K562 (cell line): ENCODE measurements around the gene MTERF4. TPM values are rescaled to one million over a fixed set of nuclear protein-coding genes. Genes with fewer than 3 reads are reported as not detected.

Source experiments
- ATAC-seq: fragments of 200-7000 bp; cut with Tn5 transposase; 3 replicates; pipeline ENCODE4 v1.9.1; 2020; ENCODE audit warnings: moderate library complexity
- BruUV-seq: library from RNA; stranded (reverse); fragments of 400-500 nt; replicated peaks from 2 replicates; lab custom pipeline; 2021; lab: Mats Ljungman, UMichigan
- CTCF ChIA-PET: fragments of 300-600 bp; formaldehyde crosslinking; extraction: SDS; loops from one replicate; lab custom pipeline; 2021; ENCODE audit warnings: low intra/inter-chr PET ratio; lab: Yijun Ruan, JAX
- POLR2A ChIA-PET: fragments of 300-600, 350-650 bp; sonication (Branson Sonifier 250); formaldehyde crosslinking; extraction: SDS; loops from one replicate; lab custom pipeline; 2021; ENCODE audit warnings: antibody characterized with exemption, inconsistent platforms; lab: Yijun Ruan, JAX
- DNase-seq, 4 experiments: peaks; one replicate each; pipeline versions ENCODE4 v3.0.0 to v3.0.0-alpha.2; 2011 to 2018; ENCODE audit warnings: low spot score in 3 of 4, mixed read lengths in 3 of 4; ENCODE audit errors: extremely low read depth in 1 of 4
- FAIRE-seq: peaks from 2 replicates; lab custom pipeline; 2011; peaks lifted over from hg19 to GRCh38; lab: Jason Lieb, UNC
- H2AFZ ChIP-seq: 2 replicates; pipeline ENCODE4 v1.6.0; 2011; ENCODE audit warnings: low read depth, low read length, control low read depth, inconsistent platforms
- H3K27ac ChIP-seq: fragments of 200-600 bp; 3 replicates; pipeline ENCODE4 v1.8.0; 2011; ENCODE audit warnings: low read depth, mild to moderate bottlenecking, control low read depth, inconsistent platforms, low read length, moderate library complexity, mixed read lengths; ENCODE audit errors: extremely low read depth
- H3K27me3 ChIP-seq, 2 experiments: fragments of 300-600 bp in 1 of 2; 2 replicates in 1 of 2; 3 replicates in 1 of 2; pipeline versions ENCODE4 v1.6.0 to v1.8.0; 2011; ENCODE audit warnings: inconsistent platforms in 2 of 2, low read length in 2 of 2, mild to moderate bottlenecking in 1 of 2, mixed read lengths in 1 of 2, moderate library complexity in 1 of 2; ENCODE audit not compliant: control insufficient read depth in 2 of 2, insufficient read depth in 2 of 2
- H3K36me3 ChIP-seq: fragments of 300-600 bp; 3 replicates; pipeline ENCODE4 v1.8.0; 2011; ENCODE audit warnings: mild to moderate bottlenecking, low read length, inconsistent platforms; ENCODE audit not compliant: control insufficient read depth, insufficient read depth
- H3K4me1 ChIP-seq, 2 experiments: fragments of 200-600 bp in 1 of 2; replicated peaks in 1 of 2; 2 replicates in 1 of 2; 3 replicates in 1 of 2; pipeline versions ENCODE4 v1.5.1 to v1.8.0; 2011; ENCODE audit warnings: inconsistent platforms in 2 of 2, low read length in 2 of 2, mild to moderate bottlenecking in 1 of 2, mixed read lengths in 1 of 2, moderate library complexity in 1 of 2; ENCODE audit not compliant: control insufficient read depth in 2 of 2, insufficient read depth in 2 of 2
- H3K4me2 ChIP-seq: 2 replicates; pipeline ENCODE4 v1.6.1; 2011; ENCODE audit warnings: low read length, control low read depth, inconsistent platforms, mixed read lengths; ENCODE audit not compliant: insufficient read depth
- H3K4me3 ChIP-seq: fragments of 200-600 bp; sonication (generic), shearing (Covaris generic); 2 replicates; pipeline ENCODE4 v1.5.1; 2016; ENCODE audit warnings: control low read depth, inconsistent platforms
- H3K79me2 ChIP-seq: fragments of 200-600 bp; 3 replicates; pipeline ENCODE4 v1.8.0; 2011; ENCODE audit warnings: low read length, inconsistent platforms; ENCODE audit not compliant: control insufficient read depth, insufficient read depth
- H3K9ac ChIP-seq, 2 experiments: 2 replicates each; pipeline versions ENCODE4 v1.6.0 to v1.6.1; 2011; ENCODE audit warnings: low read depth in 2 of 2, low read length in 2 of 2, control low read depth in 1 of 2, inconsistent platforms in 1 of 2, mild to moderate bottlenecking in 1 of 2, mixed read lengths in 1 of 2; ENCODE audit not compliant: insufficient read depth in 1 of 2
- H3K9me1 ChIP-seq: one replicate; pipeline ENCODE4 v1.6.0; 2011; ENCODE audit warnings: inconsistent platforms, mild to moderate bottlenecking, low read length, moderate library complexity; ENCODE audit not compliant: control insufficient read depth, insufficient read depth
- H3K9me3 ChIP-seq: replicated peaks from 2 replicates; pipeline ENCODE4 v1.5.1; 2011; ENCODE audit warnings: low read depth, low read length, inconsistent platforms; ENCODE audit not compliant: control insufficient read depth, insufficient read depth
- H4K20me1 ChIP-seq: replicated peaks from 2 replicates; pipeline ENCODE4 v1.6.1; 2011; ENCODE audit warnings: low read length, inconsistent platforms, mixed read lengths; ENCODE audit not compliant: control insufficient read depth, insufficient read depth
- AFF1 ChIP-seq, 2 experiments: fragments of 450-650 bp; IDR thresholded peaks; 2 replicates each; pipeline ENCODE4 v1.6.1; 2018; ENCODE audit warnings: mild to moderate bottlenecking in 2 of 2, low read depth in 1 of 2; ENCODE audit not compliant: partially characterized antibody in 2 of 2
- BMI1 ChIP-seq: fragments of 150-350 bp; IDR thresholded peaks from 2 replicates; pipeline ENCODE4 v1.6.1; 2014; ENCODE audit warnings: low read length
- CBFA2T3 ChIP-seq: fragments of 450-650 bp; IDR thresholded peaks from 2 replicates; pipeline ENCODE4 v1.6.1; 2017
- CHD1 ChIP-seq: fragments of 200-600 bp; sonication (generic); IDR thresholded peaks from one replicate; pipeline ENCODE4 v1.6.1; 2012; ENCODE audit warnings: mild to moderate bottlenecking, moderate library complexity, low read length, inconsistent platforms
- CREB3 ChIP-seq: fragments of 450-650 bp; conservative IDR thresholded peaks from 2 replicates; pipeline ENCODE4 v1.6.1; 2016; ENCODE audit warnings: missing genetic modification characterization, low read depth, mild to moderate bottlenecking, missing compliant biosample characterization, moderate library complexity
- DDX20 ChIP-seq: fragments of 450-650 bp; IDR thresholded peaks from 2 replicates; pipeline ENCODE4 v1.6.1; 2016; ENCODE audit warnings: missing genetic modification characterization, low read depth, mild to moderate bottlenecking, missing compliant biosample characterization, moderate library complexity
- DNMT1 ChIP-seq: fragments of 450-650 bp; IDR thresholded peaks from 2 replicates; pipeline ENCODE4 v1.6.1; 2016; ENCODE audit warnings: antibody characterized with exemption, mild to moderate bottlenecking
- ETV6 ChIP-seq, 3 experiments: fragments of 150-350 bp in 1 of 3; sonication (generic) in 1 of 3; formaldehyde crosslinking in 1 of 3; IDR thresholded peaks; 2 replicates each; pipeline versions ENCODE4 v1.6.1 to v1.8.0; 2014 to 2022; ENCODE audit warnings: borderline replicate concordance in 2 of 3, low read depth in 2 of 3, antibody characterized with exemption in 1 of 3, low read length in 1 of 3, mild to moderate bottlenecking in 1 of 3, missing genetic modification reagents in 1 of 3
- GATAD2A ChIP-seq: fragments of 450-650 bp; IDR thresholded peaks from 2 replicates; pipeline ENCODE4 v1.6.1; 2017
- TAL1 ChIP-seq: fragments of 450-650 bp; IDR thresholded peaks from 2 replicates; pipeline ENCODE4 v1.6.1; 2016; ENCODE audit warnings: mild to moderate bottlenecking
- ZKSCAN1 ChIP-seq: fragments of 150-350 bp; IDR thresholded peaks from 2 replicates; pipeline ENCODE4 v1.6.1; 2016; ENCODE audit warnings: low read depth, low read length
- ZNF12 ChIP-seq: sonication (generic); formaldehyde crosslinking; IDR thresholded peaks from 2 replicates; pipeline ENCODE4 v1.4.0; 2020; ENCODE audit warnings: mild to moderate bottlenecking, missing genetic modification reagents
- ZNF23 ChIP-seq: fragments of 250-450 bp; sonication (Bioruptor Pico); IDR thresholded peaks from 2 replicates; pipeline ENCODE4 v1.4.0; 2020; ENCODE audit warnings: mild to moderate bottlenecking
- ZNF740 ChIP-seq, 3 experiments: fragments of 200-800 bp in 1 of 3; sonication (Bioruptor generic) in 1 of 3; sonication (generic) in 1 of 3; formaldehyde crosslinking in 1 of 3; IDR thresholded peaks; 2 replicates each; pipeline versions ENCODE4 v1.6.1 to v1.8.0; 2016 to 2022; ENCODE audit warnings: mild to moderate bottlenecking in 2 of 3, missing compliant biosample characterization in 2 of 3, missing genetic modification characterization in 2 of 3, missing genetic modification reagents in 1 of 3
- ZNF79 ChIP-seq: fragments of 250-450 bp; sonication (Bioruptor Pico); IDR thresholded peaks from 2 replicates; pipeline ENCODE4 v1.4.0; 2020; ENCODE audit warnings: low read depth, mild to moderate bottlenecking, moderate library complexity
- ZNF830 ChIP-seq: fragments of 250-450 bp; sonication (Bioruptor Pico); IDR thresholded peaks from 2 replicates; pipeline ENCODE4 v1.5.0; 2021; ENCODE audit warnings: mild to moderate bottlenecking
- WGBS: fragments of 100-300 bp; shearing (Covaris generic); methylation state at CpG from one replicate; pipeline ENCODE4 v1.1.6; 2016; ENCODE audit warnings: low coverage, mixed read lengths; ENCODE audit not compliant: insufficient coverage; ENCODE audit errors: missing lambda C conversion rate; 5-methylcytosine and 5-hydroxymethylcytosine counted together
- in situ Hi-C: fragments of 300-500 bp; cut with MboI; formaldehyde crosslinking; loops from 4 replicates; pipeline ENCODE4 v1.15.0; 2018; ENCODE audit warnings: inconsistent platforms, mixed read lengths
- intact Hi-C: fragments of 100-400 bp; cut with micrococcal nuclease; formaldehyde crosslinking; loops from 2 replicates; pipeline ENCODE4 v1.14.2; 2022
- polyA plus RNA-seq, 8 experiments: library from polyadenylated mRNA; depleted of rRNA in 4 of 8; stranded (reverse) in 5 of 8; unstranded in 3 of 8; fragments of >200 nt; fragmentation: Nextera tagmentation in 2 of 8; fragmentation: Illumina TruSeq in 1 of 8; extraction: Ambion mirVana in 2 of 8; extraction: Trizol in 1 of 8; gene quantifications; 2 replicates each; pipeline versions ENCODE4 v1.2.1 to v1.2.3, GENCODE V29; 2011 to 2014; ENCODE audit warnings: inconsistent platforms in 1 of 8, missing spikeins in 1 of 8
- total RNA-seq, 7 experiments: library from RNA; depleted of rRNA in 6 of 7; stranded (reverse); fragments of >200 nt in 6 of 7; fragmentation: Illumina TruSeq in 2 of 7; extraction: Trizol in 2 of 7; gene quantifications; 2 replicates each; pipeline versions ENCODE4 v1.2.1 to v1.2.3, GENCODE V29; 2011 to 2021; ENCODE audit warnings: low replicate concordance in 1 of 7

MTERF4 gene
- total and polyA plus RNA-seq, 9 of the 15 experiments (the other 6 are each of a cell fraction or from before 2014, with no cell fraction given): 15.3 to 29.6 (median 21.2) TPM

- 9% methylated on average over 8 of the region's 31 CpGs for WGBS
- Histone ChIP-seq H3K4me2 (no peak overlapping the region), H3K4me3 (no peak overlapping the region), H3K9me3 (no peaks in the 10 kb centered on the region), H2AFZ (no peak overlapping the region), H3K79me2 (no peaks in the 10 kb centered on the region), H3K9ac (no peak overlapping the region), H3K27me3 (peaks cover 12 to 62% of the 10 kb centered on the region in 2 experiments; a peak in 3 of 5 replicates), H3K27ac (no peak overlapping the region), H3K9me1 (no peaks in the 10 kb centered on the region), H4K20me1 (0 out of 2 replicates have a peak, but pooled peaks cover 6% of the 10 kb centered on the region), H3K36me3 (no peaks in the 10 kb centered on the region), H3K4me1 (peaks cover 0 to 25% of the 10 kb centered on the region in 2 experiments; a peak in 2 of 5 replicates)
- FAIRE-seq (no peak), DNase-seq (no peak), ATAC-seq (no peak)
- no TSS peak for BruUV-seq
- intact Hi-C loops: loop anchor here (10.0 kb wide), 1 partner anchor 156 kb away; no protein-coding TSS in a partner anchor
- in situ Hi-C loops: no loop called here
- ChIA-PET CTCF (no interaction called here), POLR2A (no interaction called here)
- no peak for TF ChIP-seq ZNF830
- no peak for TF ChIP-seq ETV6 (IDR thresholded peaks at IDR 0.05; ENCODE audit: borderline replicate concordance in 1 of 2, low read depth in 2 of 2, low read length in 1 of 2)
- TF ChIP-seq ETV6 (CRISPR knock-in tag; IDR thresholded peaks at IDR 0.05; ENCODE audit: borderline replicate concordance): no peak
- TF ChIP-seq GATAD2A: no peak
- TF ChIP-seq AFF1 (IDR thresholded peaks at IDR 0.05; ENCODE audit: low read depth in 1 of 2, partially characterized antibody in 2 of 2): no peak
- TF ChIP-seq ZNF12: no peak
- no peak for TF ChIP-seq CREB3 (tag)
- TF ChIP-seq TAL1: no peak
- no peak for TF ChIP-seq ZNF79
- no peak for TF ChIP-seq ZNF740 (CRISPR knock-in tag; IDR thresholded peaks at IDR 0.05)
- no peak for TF ChIP-seq ZNF740 (tag; IDR thresholded peaks at IDR 0.05)
- no peak for TF ChIP-seq ZNF23 (CRISPR knock-in tag)
- no peak for TF ChIP-seq ZKSCAN1
- no peak for TF ChIP-seq BMI1
- TF ChIP-seq CHD1: no peak
- TF ChIP-seq DDX20 (tag): no peak
- TF ChIP-seq DNMT1: no peak
- no peak for TF ChIP-seq CBFA2T3
These were observed 31.0 kb downstream of the MTERF4 start for GRCh38 chr2:241070811-241071676.
